B cell (primary cell): ENCODE results near the gene PIK3R4. TPM values are rescaled to one million over a fixed set of nuclear protein-coding genes. Genes with fewer than 3 reads are reported as not detected.

Experiments
- ATAC-seq: fragments of 200-7000 bp; cut with Tn5 transposase; one replicate; pipeline ENCODE4 v1.10.0; 2021; ENCODE audit warnings: low read depth, mild to moderate bottlenecking, moderate number of reproducible peaks, moderate library complexity
- CTCF ChIA-PET: fragments of 350-600 bp; sonication (Branson Sonifier 250); formaldehyde crosslinking; loops from one replicate; lab custom pipeline; 2021; ENCODE audit warnings: antibody characterized with exemption, inconsistent platforms; lab: Charles Lee
- POLR2A ChIA-PET: fragments of 350-600 bp; sonication (Branson Sonifier 250); formaldehyde crosslinking; loops from one replicate; lab custom pipeline; 2021; ENCODE audit warnings: antibody characterized with exemption; lab: Charles Lee
- DNase-seq: peaks from one replicate; pipeline ENCODE4 v3.0.0; 2013
- H2AFZ ChIP-seq: 2 replicates; pipeline ENCODE4 v1.6.1; 2012; ENCODE audit warnings: mild to moderate bottlenecking, low read depth, low read length; ENCODE audit not compliant: insufficient read depth, poor library complexity, severe bottlenecking
- H3K27ac ChIP-seq, 2 donors: 1 replicate in 1 of 2; 2 replicates in 1 of 2; pipeline ENCODE4 v1.5.1; 2012 to 2013; ENCODE audit warnings: low read length in 2 of 2, mild to moderate bottlenecking in 2 of 2, moderate library complexity in 1 of 2
- H3K27me3 ChIP-seq, 4 experiments: fragments of 200-600 bp in 1 of 4; sonication (generic) in 1 of 4; replicated peaks in 1 of 4; 1 replicate in 2 of 4; 2 replicates in 2 of 4; pipeline versions ENCODE4 v1.6.1 to v1.7.0; 2013 to 2016; ENCODE audit warnings: low read length in 3 of 4, mild to moderate bottlenecking in 2 of 4, mixed read lengths in 1 of 4, moderate library complexity in 1 of 4; ENCODE audit not compliant: insufficient read depth in 4 of 4, control insufficient read depth in 3 of 4; ENCODE audit errors: control extremely low read depth in 1 of 4
- H3K36me3 ChIP-seq, 2 experiments: replicated peaks in 1 of 2; 1 replicate in 1 of 2; 2 replicates in 1 of 2; pipeline versions ENCODE4 v1.6.1 to v1.7.1; 2013; ENCODE audit warnings: low read length in 1 of 2; ENCODE audit not compliant: insufficient read depth in 2 of 2, control insufficient read depth in 1 of 2; ENCODE audit errors: control extremely low read depth in 1 of 2, extremely low read depth in 1 of 2
- H3K4me1 ChIP-seq, 2 donors: fragments of 200-600 bp in 1 of 2; sonication (generic) in 1 of 2; 1 replicate in 1 of 2; 2 replicates in 1 of 2; pipeline versions ENCODE4 v1.5.1 to v1.6.1; 2013 to 2017; ENCODE audit warnings: low read length in 2 of 2; ENCODE audit not compliant: control insufficient read depth in 2 of 2, insufficient read depth in 2 of 2
- H3K4me2 ChIP-seq: replicated peaks from 2 replicates; pipeline ENCODE3; 2012; ENCODE audit warnings: mild to moderate bottlenecking, low read depth, low read length; ENCODE audit not compliant: poor library complexity, severe bottlenecking
- H3K4me3 ChIP-seq, 5 experiments: fragments of 200-600 bp in 1 of 5; sonication (generic) in 1 of 5; 1 replicate in 3 of 5; 2 replicates in 2 of 5; pipeline versions ENCODE4 v1.5.1 to v1.7.0; 2011 to 2016; ENCODE audit warnings: low read length in 4 of 5, mild to moderate bottlenecking in 4 of 5, low read depth in 2 of 5, control low read depth in 1 of 5, moderate library complexity in 1 of 5; ENCODE audit not compliant: insufficient read depth in 1 of 5; ENCODE audit errors: control extremely low read depth in 1 of 5, extremely low read depth in 1 of 5
- H3K79me2 ChIP-seq: fragments of 200-600 bp; sonication (generic); one replicate; pipeline ENCODE4 v1.6.0; 2016; ENCODE audit warnings: low read length; ENCODE audit not compliant: control insufficient read depth, insufficient read depth
- H3K9ac ChIP-seq: fragments of 200-600 bp; sonication (generic); 2 replicates; pipeline ENCODE4 v1.6.1; 2017; ENCODE audit warnings: mild to moderate bottlenecking, low read length, moderate library complexity
- H3K9me3 ChIP-seq, 3 donors: one replicate each; pipeline versions ENCODE4 v1.6.1 to v1.7.1; 2013; ENCODE audit warnings: low read length in 2 of 3; ENCODE audit not compliant: control insufficient read depth in 2 of 3, insufficient read depth in 1 of 3; ENCODE audit errors: control extremely low read depth in 1 of 3
- H4K20me1 ChIP-seq: 2 replicates; pipeline ENCODE4 v1.6.0; 2012; ENCODE audit warnings: mild to moderate bottlenecking, low read length; ENCODE audit not compliant: insufficient read depth, control insufficient read depth, poor library complexity, severe bottlenecking
- H3K27ac Mint-ChIP-seq: one replicate; pipeline ENCODE4 v1.8.0; 2021; ENCODE audit warnings: mixed read lengths
- H3K27me3 Mint-ChIP-seq: one replicate; pipeline ENCODE4 v1.8.0; 2021; ENCODE audit warnings: mixed read lengths
- H3K4me1 Mint-ChIP-seq: one replicate; pipeline ENCODE4 v1.8.0; 2021; ENCODE audit warnings: mixed read lengths
- H3K4me3 Mint-ChIP-seq: one replicate; pipeline ENCODE4 v1.8.0; 2021; ENCODE audit warnings: mixed read lengths
- H3K9me3 Mint-ChIP-seq: one replicate; pipeline ENCODE4 v1.8.0; 2022; ENCODE audit warnings: mixed read lengths; ENCODE audit not compliant: insufficient read depth
- CTCF ChIP-seq: fragments of 200-600 bp; IDR thresholded peaks from one replicate; pipeline ENCODE4 v1.8.0; 2022; ENCODE audit warnings: antibody characterized with exemption, mild to moderate bottlenecking
- EZH2 ChIP-seq: IDR thresholded peaks from 2 replicates; pipeline ENCODE4 v1.6.1; 2012; ENCODE audit warnings: borderline replicate concordance, low read depth, mild to moderate bottlenecking, moderate library complexity, low read length; ENCODE audit not compliant: insufficient read depth, poor library complexity, severe bottlenecking
- WGBS: methylation state at CpG from one replicate; pipeline ENCODE4 v1.1.5; 2013; ENCODE audit warnings: missing lambda C conversion rate; ENCODE audit not compliant: insufficient coverage; 5-methylcytosine and 5-hydroxymethylcytosine counted together
- intact Hi-C: fragments of 100-400 bp; cut with micrococcal nuclease; formaldehyde crosslinking; loops from one replicate; pipeline ENCODE4 v1.10.0; 2022
- polyA plus RNA-seq: library from polyadenylated mRNA; depleted of rRNA; stranded (reverse); fragments of >200 nt; gene quantifications from 2 replicates; pipeline ENCODE4 v1.2.3, GENCODE V29; 2012
- total RNA-seq, 2 donors: library from RNA; stranded (reverse); fragments of 120-200 nt in 1 of 2; gene quantifications; 1 replicate in 1 of 2; 2 replicates in 1 of 2; pipeline versions ENCODE4 v1.2.3 to v1.2.4, GENCODE V29; 2013 to 2022

PIK3R4 gene
- total and polyA plus RNA-seq, 2 donors (not counting 1 experiment from before 2014, with no cell fraction given), result 23.9 to 27.1 TPM

GRCh38 chr3:130635978-130636377, 110.7 kb downstream of the PIK3R4 start:
- no peaks in the 10 kb centered on the region for H4K20me1 ChIP-seq
- no peaks in the 10 kb centered on the region for H3K4me1 Mint-ChIP-seq
- no peak overlapping the region for H3K27ac ChIP-seq
- peaks cover 3% of the 10 kb centered on the region for H3K27me3 Mint-ChIP-seq
- peaks cover 2% of the 10 kb centered on the region for H3K9me3 Mint-ChIP-seq
- H3K36me3 ChIP-seq, result no peaks in the 10 kb centered on the region
- intact Hi-C loops, result no loop called here
- no peak for TF ChIP-seq EZH2
- TF ChIP-seq CTCF, result no peak
- ChIA-PET POLR2A (no interaction called here), CTCF (no interaction called here)
- no peak overlapping the region for H3K27ac Mint-ChIP-seq
- no peak overlapping the region for H3K4me2 ChIP-seq
- H3K27me3 ChIP-seq, result no peaks in the 10 kb centered on the region
- no peak overlapping the region for H3K4me3 Mint-ChIP-seq
- H2AFZ ChIP-seq, result no peak overlapping the region
- H3K79me2 ChIP-seq, result no peaks in the 10 kb centered on the region
- no peak for ATAC-seq
- no peaks in the 10 kb centered on the region for H3K4me1 ChIP-seq
- no peak for DNase-seq
- no peaks in the 10 kb centered on the region for H3K9me3 ChIP-seq
- H3K4me3 ChIP-seq, result no peak overlapping the region
- no peak overlapping the region for H3K9ac ChIP-seq

- H3K4me1 ChIP-seq, result no peaks in the 10 kb centered on the region
- H3K4me1 Mint-ChIP-seq, result no peaks in the 10 kb centered on the region
- peaks cover 2% of the 10 kb centered on the region for H3K9me3 Mint-ChIP-seq
- H3K27me3 Mint-ChIP-seq, result no peaks in the 10 kb centered on the region
- no peaks in the 10 kb centered on the region for H3K27me3 ChIP-seq
- no peak for TF ChIP-seq EZH2
- TF ChIP-seq CTCF, result no peak
- H3K9ac ChIP-seq, result no peak overlapping the region
- intact Hi-C loops, result no loop called here
- no peak overlapping the region for H2AFZ ChIP-seq
- H3K27ac Mint-ChIP-seq, result no peak overlapping the region
- H3K4me3 ChIP-seq, result no peak overlapping the region
- ChIA-PET POLR2A (no interaction called here), CTCF (no interaction called here)
- no peaks in the 10 kb centered on the region for H3K36me3 ChIP-seq
- H3K79me2 ChIP-seq, result no peaks in the 10 kb centered on the region
- H3K4me3 Mint-ChIP-seq, result no peak overlapping the region
- H3K4me2 ChIP-seq, result no peak overlapping the region
- H3K9me3 ChIP-seq, result no peaks in the 10 kb centered on the region
- no peaks in the 10 kb centered on the region for H4K20me1 ChIP-seq
- H3K27ac ChIP-seq, result no peak overlapping the region
- ATAC-seq, result no peak
- no CpG with 5 or more reads among the region's 2 CpGs for WGBS
- DNase-seq, result no peak
Observed at GRCh38 chr3:130635285-130635684, 111.3 kb downstream of the PIK3R4 start.

Other genes starting within 250 kb of the PIK3R4 start
- not detected in 2 replicates for gene COL6A6, start 229.7 kb downstream of the PIK3R4 start, total RNA-seq
- not detected in 2 replicates for gene COL6A6, start 229.7 kb downstream of the PIK3R4 start, polyA plus RNA-seq
- 59.2 and 64.7 TPM in 2 replicates for gene ATP2C1, start 147.3 kb upstream of the PIK3R4 start, total RNA-seq
- gene ATP2C1, start 147.3 kb upstream of the PIK3R4 start, polyA plus RNA-seq, result 23.9 and 29.4 TPM in 2 replicates